Keratinocyte (primary cell): ENCODE measurements around the gene SIPA1. TPM values are rescaled to one million over a fixed set of nuclear protein-coding genes. Genes with fewer than 3 reads are reported as not detected.

Experiments
- DNase-seq: peaks from one replicate; pipeline ENCODE4 v3.0.0-alpha.2; 2011; ENCODE audit warnings: low read depth, missing footprints, low spot score
- FAIRE-seq: peaks from 2 replicates; lab custom pipeline; 2011; peaks lifted over from hg19 to GRCh38; lab: Jason Lieb, UNC
- H2AFZ ChIP-seq: 2 replicates; pipeline ENCODE4 v1.6.0; 2012; ENCODE audit warnings: low read length, control low read depth, inconsistent platforms; ENCODE audit not compliant: control insufficient read depth
- H3K27ac ChIP-seq: 2 replicates; pipeline ENCODE4 v1.5.1; 2011; ENCODE audit warnings: low read length; ENCODE audit not compliant: control insufficient read depth, insufficient read depth
- H3K27me3 ChIP-seq: 3 replicates; pipeline ENCODE4 v1.6.0; 2011; ENCODE audit warnings: low read length; ENCODE audit not compliant: control insufficient read depth, insufficient read depth; ENCODE audit errors: extremely low read depth
- H3K36me3 ChIP-seq, 2 experiments: 2 replicates in 1 of 2; 3 replicates in 1 of 2; pipeline ENCODE4 v1.5.1; 2011; ENCODE audit warnings: low read length in 2 of 2, mild to moderate bottlenecking in 1 of 2; ENCODE audit not compliant: control insufficient read depth in 2 of 2, insufficient read depth in 2 of 2; ENCODE audit errors: extremely low read depth in 1 of 2
- H3K4me1 ChIP-seq: 3 replicates; pipeline ENCODE4 v1.5.1; 2011; ENCODE audit warnings: low read length; ENCODE audit not compliant: control insufficient read depth, insufficient read depth; ENCODE audit errors: extremely low read depth
- H3K4me2 ChIP-seq: 3 replicates; pipeline ENCODE4 v1.6.0; 2011; ENCODE audit warnings: low read depth, low read length; ENCODE audit not compliant: control insufficient read depth, insufficient read depth; ENCODE audit errors: extremely low read depth
- H3K4me3 ChIP-seq, 3 experiments: fragments of 200-600 bp in 1 of 3; sonication (generic) in 1 of 3; 2 replicates in 2 of 3; 3 replicates in 1 of 3; pipeline ENCODE4 v1.5.1; 2011 to 2016; ENCODE audit warnings: low read length in 3 of 3, mild to moderate bottlenecking in 3 of 3, control low read depth in 2 of 3, inconsistent platforms in 1 of 3, low read depth in 1 of 3, mixed read lengths in 1 of 3, mixed run types in 1 of 3, moderate library complexity in 1 of 3; ENCODE audit not compliant: control insufficient read depth in 2 of 3, insufficient read depth in 2 of 3; ENCODE audit errors: extremely low read depth in 1 of 3
- H3K79me2 ChIP-seq: 2 replicates; pipeline ENCODE4 v1.6.0; 2012; ENCODE audit warnings: low read length; ENCODE audit not compliant: control insufficient read depth, insufficient read depth
- H3K9ac ChIP-seq: 3 replicates; pipeline ENCODE4 v1.6.0; 2011; ENCODE audit warnings: low read length; ENCODE audit not compliant: control insufficient read depth, insufficient read depth; ENCODE audit errors: extremely low read depth
- H3K9me1 ChIP-seq: 3 replicates; pipeline ENCODE4 v1.6.0; 2011; ENCODE audit warnings: low read length; ENCODE audit not compliant: control insufficient read depth, insufficient read depth; ENCODE audit errors: extremely low read depth
- H3K9me3 ChIP-seq: 2 replicates; pipeline ENCODE4 v1.5.1; 2012; ENCODE audit warnings: low read depth, low read length; ENCODE audit not compliant: control insufficient read depth
- H4K20me1 ChIP-seq: 3 replicates; pipeline ENCODE4 v1.6.0; 2011; ENCODE audit warnings: low read length; ENCODE audit not compliant: control insufficient read depth, insufficient read depth; ENCODE audit errors: extremely low read depth
- CTCF ChIP-seq, 3 experiments: IDR thresholded peaks in 1 of 3; conservative IDR thresholded peaks in 1 of 3; optimal IDR thresholded peaks in 1 of 3; 2 replicates in 2 of 3; 3 replicates in 1 of 3; pipeline versions ENCODE3 to v1.5.1; 2011; ENCODE audit warnings: low read length in 3 of 3, mild to moderate bottlenecking in 3 of 3, moderate library complexity in 2 of 3, control low read depth in 1 of 3, inconsistent platforms in 1 of 3; ENCODE audit not compliant: insufficient read depth in 2 of 3; ENCODE audit errors: extremely low read depth in 1 of 3
- EZH2 ChIP-seq: IDR thresholded peaks from one replicate; pipeline ENCODE4 v1.6.1; 2012; ENCODE audit warnings: inconsistent platforms, mild to moderate bottlenecking, low read length, moderate library complexity
- dilution Hi-C: fragments of 300-500 bp; cut with MboI; formaldehyde crosslinking; loops from one replicate; pipeline ENCODE4 v1.7.0; 2020; ENCODE audit warnings: low sequenced_read_pairs; ENCODE audit not compliant: extremely low pct_ligation_motif_present
- polyA plus RNA-seq, 5 experiments: library from polyadenylated mRNA; depleted of rRNA in 3 of 5; stranded (reverse) in 3 of 5; stranded (forward) in 1 of 5; unstranded in 1 of 5; fragments of >200 nt; gene quantifications; 1 replicate in 1 of 5; 2 replicates in 3 of 5; 3 replicates in 1 of 5; pipeline versions ENCODE4 v1.2.1 to v1.2.3, GENCODE V29; 2011 to 2012; ENCODE audit warnings: missing spikeins in 2 of 5, low read depth in 1 of 5, low replicate concordance in 1 of 5

SIPA1 gene
- polyA plus RNA-seq, 1 donor (not counting 4 experiments of a cell fraction or from before 2014, with no cell fraction given): 4.5 TPM

GRCh38 chr11:65695459-65696241 lies 57.7 kb downstream of the SIPA1 start:
- H3K9me1 ChIP-seq: no peaks in the 10 kb centered on the region
- no peak overlapping the region for H3K27ac ChIP-seq
- no peaks in the 10 kb centered on the region for H3K9me3 ChIP-seq
- no peak overlapping the region for H3K4me3 ChIP-seq
- no peaks in the 10 kb centered on the region for H3K79me2 ChIP-seq
- TF ChIP-seq EZH2: no peak
- TF ChIP-seq CTCF (optimal IDR thresholded peaks at IDR 0.05 in 1 of 3, IDR thresholded peaks at IDR 0.05 in 1 of 3, conservative IDR thresholded peaks at IDR 0.05 in 1 of 3; ENCODE audit: extremely low read depth in 1 of 3, insufficient read depth in 2 of 3, low read length in 3 of 3): no peak
- no peak for DNase-seq
- no peak overlapping the region for H3K4me2 ChIP-seq
- no peak for FAIRE-seq
- H3K27me3 ChIP-seq: no peaks in the 10 kb centered on the region
- dilution Hi-C loops: no loop called here
- H3K4me1 ChIP-seq: no peaks in the 10 kb centered on the region
- H4K20me1 ChIP-seq: no peaks in the 10 kb centered on the region
- no peaks in the 10 kb centered on the region for H3K36me3 ChIP-seq
- H3K9ac ChIP-seq: no peak overlapping the region
- no peak overlapping the region for H2AFZ ChIP-seq

GRCh38 chr11:65696802-65697552 lies 59.1 kb downstream of the SIPA1 start:
- no peak overlapping the region for H3K27ac ChIP-seq
- H3K27me3 ChIP-seq: no peaks in the 10 kb centered on the region
- H3K9me3 ChIP-seq: no peaks in the 10 kb centered on the region
- H4K20me1 ChIP-seq: no peaks in the 10 kb centered on the region
- H3K9me1 ChIP-seq: no peaks in the 10 kb centered on the region
- no peak for FAIRE-seq
- no peaks in the 10 kb centered on the region for H3K36me3 ChIP-seq
- no peaks in the 10 kb centered on the region for H3K79me2 ChIP-seq
- H2AFZ ChIP-seq: no peak overlapping the region
- H3K4me1 ChIP-seq: no peaks in the 10 kb centered on the region
- DNase-seq: no peak
- no peak overlapping the region for H3K9ac ChIP-seq
- H3K4me3 ChIP-seq: no peak overlapping the region
- H3K4me2 ChIP-seq: no peak overlapping the region
- dilution Hi-C loops: no loop called here
- no peak for TF ChIP-seq CTCF (optimal IDR thresholded peaks at IDR 0.05 in 1 of 3, IDR thresholded peaks at IDR 0.05 in 1 of 3, conservative IDR thresholded peaks at IDR 0.05 in 1 of 3; ENCODE audit: extremely low read depth in 1 of 3, insufficient read depth in 2 of 3, low read length in 3 of 3)
- TF ChIP-seq EZH2: no peak
